ENCODE measurements around the gene SPSB1.

SPSB1 gene

DNA sequence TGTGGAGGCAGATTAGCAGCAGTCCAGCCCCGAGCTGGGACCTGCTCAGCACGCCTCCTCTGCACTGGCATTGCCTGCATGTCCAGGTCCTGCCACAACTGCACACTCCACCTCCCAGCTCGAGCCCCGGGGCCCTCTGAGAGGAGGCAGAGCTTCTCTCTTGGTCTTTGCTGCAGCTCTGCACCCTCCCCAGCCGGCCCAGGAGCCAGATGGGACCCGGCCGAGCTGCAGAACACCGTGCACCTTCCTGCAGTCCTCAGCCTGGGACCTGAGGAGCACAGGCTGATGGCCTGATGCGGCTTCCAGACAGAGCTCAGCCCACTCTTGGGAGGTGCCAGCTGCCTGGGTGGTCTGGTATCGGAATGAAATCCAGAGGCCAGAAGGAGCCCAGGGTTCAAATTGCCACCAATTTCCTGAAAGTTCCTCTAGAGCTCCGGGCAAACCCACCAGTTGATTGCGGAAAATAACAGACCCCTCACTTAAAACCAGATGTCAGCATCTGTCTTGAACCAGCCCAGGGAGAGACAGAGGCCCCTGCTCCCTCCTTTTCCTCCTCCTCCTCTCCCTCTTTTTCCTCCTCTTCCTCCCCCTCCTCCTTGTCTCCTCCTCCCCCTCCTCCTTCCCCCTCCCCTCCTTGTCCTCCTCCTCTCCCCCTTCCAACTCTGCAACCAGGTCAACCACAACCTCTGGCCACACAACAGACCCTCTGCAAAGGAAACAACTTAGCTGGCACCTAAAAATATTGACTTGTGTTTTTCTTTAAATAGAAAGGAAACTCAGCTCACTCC lies 10.6 kb upstream of the SPSB1 start:
- H3K27ac Mint-ChIP-seq = no peak overlapping the region
- no peak overlapping the region for H3K4me3 Mint-ChIP-seq
- DNase-seq (ENCODE audit: low spot score in 2 of 2) (no peak), ATAC-seq (no peak)
- H3K9me3 Mint-ChIP-seq = peaks cover 3% of the 10 kb centered on the region
- H3K4me1 Mint-ChIP-seq = peaks cover 74% of the 10 kb centered on the region
- H3K36me3 Mint-ChIP-seq = no peaks in the 10 kb centered on the region

DNA sequence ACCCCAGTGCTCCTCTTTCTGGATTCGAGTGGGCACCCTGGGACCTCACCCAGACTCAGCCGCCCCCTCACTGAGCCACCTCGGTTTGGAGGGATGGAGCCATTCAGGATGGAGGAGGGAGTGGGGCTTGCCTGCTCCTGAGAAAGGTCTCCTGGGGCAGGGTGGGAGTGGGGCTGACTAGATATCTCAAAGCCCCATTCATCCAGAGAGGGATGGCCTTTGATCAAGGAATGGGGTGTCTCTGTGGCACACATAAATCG lies 10.1 kb upstream of the SPSB1 start:
- ATAC-seq (no peak), DNase-seq (ENCODE audit: low spot score in 2 of 2) (no peak)
- H3K9me3 Mint-ChIP-seq = peaks cover 3% of the 10 kb centered on the region
- no peak overlapping the region for H3K4me3 Mint-ChIP-seq
- no peak overlapping the region for H3K27ac Mint-ChIP-seq
- no peaks in the 10 kb centered on the region for H3K36me3 Mint-ChIP-seq
- H3K4me1 Mint-ChIP-seq = peaks cover 74% of the 10 kb centered on the region

DNA sequence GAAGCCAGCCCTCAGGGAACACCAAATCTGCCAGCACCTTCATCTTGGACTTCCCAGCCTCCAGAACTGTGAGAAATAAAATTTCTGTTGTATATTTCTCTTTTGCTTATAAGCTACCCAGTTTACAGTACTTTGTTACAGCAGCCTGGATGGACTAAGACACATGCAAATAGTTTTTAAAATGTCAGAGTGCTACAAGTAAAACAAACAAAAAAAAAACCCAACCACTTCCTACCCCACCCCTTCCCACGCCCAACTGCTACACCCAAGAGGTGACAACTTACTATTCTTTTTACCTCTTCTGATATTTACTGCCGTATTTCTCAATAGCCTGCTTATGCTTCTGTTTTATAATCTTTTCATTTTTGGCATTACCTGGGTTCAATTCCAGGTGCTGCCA lies 8.6 kb upstream of the SPSB1 start:
- Mint-ChIP-seq H3K27ac (no peak overlapping the region), H3K4me1 (peaks cover 67% of the 10 kb centered on the region), H3K4me3 (peak overlapping the region; percentile 10), H3K36me3 (no peaks in the 10 kb centered on the region), H3K9me3 (peaks cover 7% of the 10 kb centered on the region)
- no peak for DNase-seq (ENCODE audit: low spot score in 2 of 2)
- no peak for ATAC-seq

DNA sequence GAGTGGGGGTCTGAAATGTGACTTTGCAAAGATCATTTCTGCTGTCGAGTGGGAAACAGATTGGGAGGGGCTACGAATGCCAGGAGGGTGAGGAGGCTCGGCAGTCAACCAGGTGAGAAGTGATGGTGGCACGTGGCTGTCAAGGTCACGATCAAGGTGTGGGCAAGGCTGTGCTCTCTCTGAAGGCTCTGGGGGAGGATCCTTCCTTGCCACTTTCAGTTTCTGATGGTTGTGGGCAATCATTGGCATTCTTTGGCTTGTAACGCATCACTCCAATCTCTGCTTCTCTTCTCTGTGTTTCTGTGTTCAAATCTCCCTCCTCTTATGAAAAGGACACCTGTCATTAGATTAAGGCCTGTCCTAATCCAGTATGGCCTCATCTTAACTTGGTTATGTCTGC lies 6.1 kb upstream of the SPSB1 start:
- no peak overlapping the region for H3K4me3 Mint-ChIP-seq
- DNase-seq (ENCODE audit: low spot score in 2 of 2) (no peak), ATAC-seq (no peak)
- H3K27ac Mint-ChIP-seq = no peak overlapping the region
- H3K4me1 Mint-ChIP-seq = peaks cover 53% of the 10 kb centered on the region
- no peaks in the 10 kb centered on the region for H3K36me3 Mint-ChIP-seq
- H3K9me3 Mint-ChIP-seq = peaks cover 7% of the 10 kb centered on the region

DNA sequence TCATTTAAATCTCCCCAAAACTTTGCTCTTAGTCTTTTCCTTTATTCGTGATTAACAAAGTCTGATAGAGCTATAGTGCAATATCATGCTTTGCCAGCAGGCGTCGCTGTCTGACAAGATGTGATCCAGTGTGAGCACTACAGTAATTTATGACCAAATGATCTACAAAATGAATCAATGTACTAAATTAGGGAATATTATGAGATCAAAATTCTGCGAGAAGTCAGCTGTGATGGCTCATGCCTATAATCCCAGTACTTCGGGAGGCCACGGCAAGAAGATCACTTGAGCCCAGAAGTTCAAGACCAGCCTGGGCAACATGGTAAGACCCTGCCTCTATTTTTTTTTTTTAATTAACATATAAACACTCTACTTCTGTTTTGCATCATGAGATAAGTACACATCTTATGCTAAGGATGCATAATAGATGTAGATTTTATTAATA lies 3.6 kb upstream of the SPSB1 start:
- no peak for ATAC-seq
- peak; percentile 82 to 94 for DNase-seq (ENCODE audit: low spot score in 2 of 2)
- Mint-ChIP-seq H3K36me3 (no peaks in the 10 kb centered on the region), H3K4me1 (peaks cover 27% of the 10 kb centered on the region), H3K9me3 (peaks cover 7% of the 10 kb centered on the region), H3K4me3 (no peak overlapping the region), H3K27ac (no peak overlapping the region)

DNA sequence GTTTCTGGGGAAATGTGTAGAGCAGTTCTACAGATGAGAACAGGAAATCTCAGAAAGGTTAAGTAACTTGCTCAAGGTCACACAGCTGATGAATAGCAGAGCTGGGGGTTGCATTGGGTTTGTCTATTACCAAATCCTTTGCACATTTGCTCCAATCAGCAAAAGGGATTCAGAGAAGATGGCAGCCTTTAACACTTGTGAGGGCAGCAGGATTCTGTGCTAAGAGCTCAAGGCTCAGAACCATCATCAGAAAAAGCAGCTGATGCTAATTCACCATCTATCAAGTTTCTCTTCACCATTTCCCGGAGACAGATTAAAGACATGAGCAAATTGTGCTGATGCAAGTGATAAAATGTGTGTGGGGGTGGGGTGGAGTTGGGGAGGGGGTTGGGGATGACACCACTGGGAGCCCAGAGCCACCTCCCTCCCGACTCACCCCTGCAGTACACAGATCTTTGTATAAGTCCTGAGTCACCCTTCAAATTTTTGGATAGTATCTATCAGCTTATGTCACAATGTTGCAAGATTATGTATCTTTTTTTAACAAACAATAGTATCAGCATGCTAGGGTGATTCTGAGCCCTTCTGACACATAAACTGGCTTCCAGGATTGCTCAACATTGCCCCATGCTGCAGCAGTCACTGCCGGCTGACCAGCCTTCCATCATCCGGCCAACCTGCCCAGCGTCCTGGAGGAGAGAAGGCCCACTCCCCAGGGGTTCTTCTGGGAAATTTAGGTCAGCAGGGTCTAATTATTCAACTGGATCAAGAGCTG lies 2.8 kb upstream of the SPSB1 start:
- H3K36me3 Mint-ChIP-seq = no peaks in the 10 kb centered on the region
- H3K9me3 Mint-ChIP-seq = peaks cover 7% of the 10 kb centered on the region
- no peak overlapping the region for H3K27ac Mint-ChIP-seq
- peaks cover 19% of the 10 kb centered on the region for H3K4me1 Mint-ChIP-seq
- DNase-seq (ENCODE audit: low spot score in 2 of 2) (no peak), ATAC-seq (no peak)
- no peak overlapping the region for H3K4me3 Mint-ChIP-seq

DNA sequence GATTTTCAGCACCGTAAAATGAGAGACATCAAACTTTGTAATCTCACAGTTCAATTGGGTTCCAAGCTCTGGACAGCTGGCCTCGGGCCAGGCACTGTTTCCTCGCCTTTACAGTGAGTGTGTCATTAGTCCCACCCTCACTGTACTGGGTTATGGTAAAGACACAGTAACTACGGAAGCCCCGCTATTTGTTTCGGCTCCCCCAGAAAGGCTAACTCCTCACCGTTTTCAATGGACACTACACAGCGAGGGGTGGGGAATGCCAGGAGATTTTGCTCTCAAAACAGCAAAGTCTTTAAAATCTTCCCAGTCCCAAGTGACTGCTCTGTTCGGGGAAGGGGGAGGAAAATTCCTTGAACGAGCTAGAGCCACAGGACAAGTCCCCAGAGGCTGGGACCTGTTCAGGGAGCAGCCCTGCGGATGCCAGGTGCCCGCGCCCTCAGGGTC lies 757 bp upstream of the SPSB1 start:
- H3K36me3 Mint-ChIP-seq = no peaks in the 10 kb centered on the region
- peak overlapping the region; percentile 38 for H3K4me3 Mint-ChIP-seq
- peaks cover 4% of the 10 kb centered on the region for H3K9me3 Mint-ChIP-seq
- peaks cover 17% of the 10 kb centered on the region for H3K4me1 Mint-ChIP-seq
- no peak for ATAC-seq
- no peak for DNase-seq (ENCODE audit: low spot score in 2 of 2)
- no peak overlapping the region for H3K27ac Mint-ChIP-seq

DNA sequence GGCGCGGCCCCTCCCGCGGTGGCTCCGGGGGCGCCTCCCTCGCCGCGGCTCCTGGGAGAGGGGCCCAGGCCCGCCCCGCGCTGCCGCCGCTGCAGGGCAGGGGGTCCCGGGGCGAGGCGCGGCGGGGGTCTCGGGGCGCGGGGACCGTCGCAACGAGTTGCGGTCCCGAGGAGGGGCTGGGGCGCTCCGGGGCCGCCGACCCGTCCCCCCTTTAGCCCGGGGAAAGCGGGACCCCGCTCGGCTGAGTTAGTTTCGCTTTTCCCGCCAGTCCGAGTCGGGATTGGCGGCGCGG lies 493 bp downstream of the SPSB1 start:
- ATAC-seq = no peak
- DNase-seq (ENCODE audit: low spot score in 2 of 2) = no peak
- Mint-ChIP-seq H3K4me3 (no peak overlapping the region), H3K36me3 (no peaks in the 10 kb centered on the region), H3K27ac (no peak overlapping the region), H3K4me1 (peaks cover 17% of the 10 kb centered on the region), H3K9me3 (peaks cover 4% of the 10 kb centered on the region)

DNA sequence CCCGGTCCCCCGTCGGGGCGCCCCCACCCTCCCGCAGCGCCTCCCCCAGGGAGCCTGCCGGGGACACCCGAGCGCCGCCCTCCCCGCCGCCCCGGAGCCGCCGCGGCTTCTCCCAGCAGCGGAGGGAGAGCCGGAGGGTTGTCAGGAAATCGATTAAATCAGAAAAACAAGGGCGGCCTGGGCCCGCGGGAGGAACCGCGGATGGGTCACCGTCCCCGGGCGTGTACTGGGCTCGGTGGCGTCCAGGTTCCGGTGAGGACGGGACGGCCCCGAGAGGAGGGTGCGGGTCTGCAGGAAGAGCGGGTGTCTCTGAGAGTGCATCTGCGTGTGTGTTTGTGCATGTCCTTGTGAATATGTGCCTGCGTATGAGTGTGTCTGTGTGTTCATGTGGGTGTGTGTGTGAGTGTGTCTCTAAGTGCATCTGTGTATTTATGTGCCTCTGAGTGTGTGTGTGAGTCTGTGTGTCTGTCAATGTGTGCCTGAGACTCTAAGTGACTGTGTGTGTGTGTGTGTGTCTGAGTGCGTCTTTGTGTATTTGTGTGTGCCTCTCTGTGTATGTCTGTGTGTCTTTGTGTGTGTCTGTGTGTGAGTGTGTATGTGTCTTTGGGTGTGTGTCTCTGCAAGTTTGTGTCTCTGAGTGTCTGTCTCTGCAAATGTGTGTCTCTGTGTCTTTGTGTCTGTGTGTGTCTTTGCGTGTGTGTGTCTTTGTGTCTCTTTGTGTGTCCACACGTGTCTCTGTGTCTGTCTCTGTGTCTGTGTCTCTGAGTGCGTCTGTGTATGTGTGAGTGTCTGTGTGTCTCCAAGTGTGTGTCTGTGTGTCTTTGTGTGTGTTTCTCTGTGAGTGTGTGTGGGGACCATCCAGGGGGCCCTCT lies 1.1 kb downstream of the SPSB1 start:
- ATAC-seq (peak; percentile 23), DNase-seq (ENCODE audit: low spot score in 2 of 2) (peak; percentile 20 to 72)
- peaks cover 17% of the 10 kb centered on the region for H3K4me1 Mint-ChIP-seq
- H3K36me3 Mint-ChIP-seq = no peaks in the 10 kb centered on the region
- H3K4me3 Mint-ChIP-seq = no peak overlapping the region
- no peak overlapping the region for H3K27ac Mint-ChIP-seq
- peaks cover 3% of the 10 kb centered on the region for H3K9me3 Mint-ChIP-seq

DNA sequence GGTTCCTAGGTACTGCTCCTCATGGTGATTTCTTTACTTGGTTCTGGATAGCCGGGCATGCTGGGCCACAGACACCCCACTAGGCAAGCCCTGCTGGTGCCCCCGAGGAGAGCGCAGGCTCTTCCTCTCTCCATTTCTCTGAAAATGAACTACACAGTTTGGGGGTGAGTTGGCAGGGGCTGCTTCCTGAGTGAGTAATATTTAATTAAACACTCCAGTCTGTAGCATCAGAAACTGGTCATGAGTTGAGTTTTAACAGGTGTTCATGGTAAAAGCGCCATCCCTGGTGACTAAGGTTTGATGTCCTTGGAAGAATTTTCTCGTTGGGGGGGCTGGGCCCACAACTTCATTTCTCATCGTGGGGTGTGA lies 1.7 kb downstream of the SPSB1 start:
- peak; percentile 76 for ATAC-seq
- H3K36me3 Mint-ChIP-seq = no peaks in the 10 kb centered on the region
- H3K4me1 Mint-ChIP-seq = peaks cover 17% of the 10 kb centered on the region
- H3K27ac Mint-ChIP-seq = no peak overlapping the region
- H3K9me3 Mint-ChIP-seq = no peaks in the 10 kb centered on the region
- H3K4me3 Mint-ChIP-seq = no peak overlapping the region
- DNase-seq (ENCODE audit: low spot score in 2 of 2) = peak in 1 of 2 donors; percentile 67

DNA sequence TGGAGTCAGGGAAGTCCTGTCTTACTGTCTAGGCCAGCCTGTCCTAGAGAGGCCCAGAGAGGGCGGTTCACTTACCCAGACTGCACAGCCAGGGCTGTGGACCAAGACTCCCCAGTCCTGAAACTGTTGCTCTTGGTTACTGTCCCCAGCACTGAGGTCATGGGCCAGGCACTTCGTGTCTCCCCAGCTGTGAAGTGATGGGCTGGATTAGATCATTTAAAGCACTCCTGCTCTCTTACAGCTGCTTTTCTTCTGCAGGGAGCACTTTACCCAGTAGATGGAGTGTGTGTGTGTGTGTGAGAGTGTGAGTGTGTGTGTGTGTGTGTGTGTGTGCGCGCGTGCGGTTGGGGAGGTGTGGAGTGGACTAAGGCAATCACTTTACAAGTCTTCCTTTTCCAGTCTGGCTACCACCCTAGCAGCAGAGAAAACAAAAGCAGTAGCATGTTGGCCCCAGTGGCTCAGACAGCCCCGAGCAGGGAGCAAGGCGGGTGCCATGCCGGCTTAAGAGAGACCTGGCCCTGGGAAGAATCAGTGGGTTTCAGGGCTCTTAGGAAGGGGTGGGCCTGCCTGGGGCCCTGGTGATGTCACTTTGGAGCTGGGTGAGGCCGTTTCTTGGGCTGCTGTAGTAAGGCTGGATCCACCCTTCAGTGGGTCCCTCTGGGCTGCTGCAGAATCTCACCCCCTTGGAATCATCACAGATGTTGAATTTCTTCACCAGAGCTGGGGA lies 2.4 kb downstream of the SPSB1 start:
- Mint-ChIP-seq H3K4me3 (no peak overlapping the region), H3K36me3 (no peaks in the 10 kb centered on the region), H3K4me1 (peaks cover 11% of the 10 kb centered on the region), H3K27ac (no peak overlapping the region), H3K9me3 (no peaks in the 10 kb centered on the region)
- ATAC-seq = peak; percentile 67
- DNase-seq (ENCODE audit: low spot score in 2 of 2) = no peak

DNA sequence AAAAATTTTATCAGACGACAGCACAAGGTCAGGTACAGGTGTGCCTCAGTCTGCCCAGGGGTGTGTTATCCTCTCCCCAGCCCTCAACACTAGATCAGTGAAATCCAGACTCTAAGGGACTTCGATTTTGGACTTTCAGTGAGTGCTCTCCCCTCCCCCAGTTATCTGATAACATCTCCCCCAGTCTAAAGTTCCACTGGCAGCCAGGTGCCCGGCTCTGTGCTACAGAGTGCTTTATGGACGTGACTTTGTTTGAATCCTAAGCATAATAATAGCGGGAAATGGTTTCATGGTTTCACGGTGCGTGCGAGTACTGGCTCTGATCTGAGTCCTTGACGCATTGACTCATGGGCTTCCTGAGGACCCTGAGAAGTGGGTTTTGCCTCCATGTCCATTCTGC lies 3.2 kb downstream of the SPSB1 start:
- H3K4me1 Mint-ChIP-seq = peaks cover 13% of the 10 kb centered on the region
- no peak for DNase-seq (ENCODE audit: low spot score in 2 of 2)
- H3K27ac Mint-ChIP-seq = no peak overlapping the region
- no peaks in the 10 kb centered on the region for H3K36me3 Mint-ChIP-seq
- no peak for ATAC-seq
- no peak overlapping the region for H3K4me3 Mint-ChIP-seq
- no peaks in the 10 kb centered on the region for H3K9me3 Mint-ChIP-seq

DNA sequence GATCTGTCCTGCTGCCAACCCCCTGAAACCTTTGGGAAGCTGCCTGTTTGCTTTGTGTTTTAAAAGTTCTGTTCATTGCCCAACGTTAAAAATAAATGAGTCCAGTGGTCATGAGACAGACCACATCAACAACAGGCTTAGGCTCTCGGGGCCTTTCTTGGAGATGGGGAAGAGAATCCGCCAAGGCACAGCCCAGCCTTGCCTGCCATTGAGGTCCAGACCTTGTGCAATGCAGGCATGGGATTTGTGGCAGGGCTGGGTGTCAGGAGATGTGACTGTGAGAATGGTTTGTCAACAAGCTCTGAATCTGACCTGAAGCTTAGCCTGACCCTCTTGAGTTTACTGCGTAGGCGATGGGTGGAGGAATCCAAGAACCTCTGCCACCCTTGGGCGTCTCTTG lies 4.2 kb downstream of the SPSB1 start:
- ATAC-seq = no peak
- H3K36me3 Mint-ChIP-seq = no peaks in the 10 kb centered on the region
- no peak for DNase-seq (ENCODE audit: low spot score in 2 of 2)
- H3K27ac Mint-ChIP-seq = no peak overlapping the region
- no peak overlapping the region for H3K4me3 Mint-ChIP-seq
- H3K4me1 Mint-ChIP-seq = peaks cover 14% of the 10 kb centered on the region
- H3K9me3 Mint-ChIP-seq = no peaks in the 10 kb centered on the region

DNA sequence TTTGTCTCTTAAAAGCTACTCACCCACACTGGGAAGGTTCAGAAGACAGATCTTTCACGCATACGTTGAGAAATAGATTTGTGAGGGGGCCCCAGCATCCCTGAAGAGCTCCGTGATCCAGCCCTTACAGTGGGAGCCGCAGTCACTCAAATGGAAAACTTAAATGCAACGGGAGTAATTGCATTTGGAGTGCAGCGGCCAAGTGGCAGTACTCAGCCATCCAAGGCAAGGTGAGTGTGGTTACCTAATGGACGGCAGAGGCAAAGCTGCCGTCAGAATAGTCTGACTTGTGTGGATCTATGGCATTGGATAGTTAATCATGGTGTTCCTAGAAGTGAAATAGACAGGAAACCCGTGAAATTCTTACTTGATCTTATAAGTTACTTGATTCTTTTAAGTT lies 5.1 kb downstream of the SPSB1 start:
- DNase-seq (ENCODE audit: low spot score in 2 of 2) = no peak
- H3K4me1 Mint-ChIP-seq = peaks cover 17% of the 10 kb centered on the region
- no peaks in the 10 kb centered on the region for H3K36me3 Mint-ChIP-seq
- no peak overlapping the region for H3K4me3 Mint-ChIP-seq
- no peaks in the 10 kb centered on the region for H3K9me3 Mint-ChIP-seq
- no peak overlapping the region for H3K27ac Mint-ChIP-seq
- ATAC-seq = no peak

DNA sequence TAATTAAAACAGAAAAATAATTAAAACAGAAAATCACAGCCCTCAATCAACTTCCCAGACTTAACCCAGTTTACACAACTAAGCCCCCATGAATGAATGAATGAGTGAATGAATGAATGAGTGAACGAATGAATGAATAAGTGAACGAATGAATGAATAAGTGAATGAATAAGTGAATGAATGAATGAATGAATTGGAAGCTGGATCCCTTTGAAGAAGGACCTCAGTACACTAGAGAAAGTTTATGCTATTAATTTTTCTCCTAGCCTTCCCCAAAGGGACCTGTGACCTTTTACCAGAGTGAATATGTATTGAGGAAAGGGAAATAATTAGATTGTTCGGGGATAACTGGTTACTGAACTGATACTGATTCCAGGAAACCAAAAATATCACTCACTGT lies 5.6 kb downstream of the SPSB1 start:
- no peak overlapping the region for H3K4me3 Mint-ChIP-seq
- no peak overlapping the region for H3K27ac Mint-ChIP-seq
- DNase-seq (ENCODE audit: low spot score in 2 of 2) (no peak), ATAC-seq (no peak)
- H3K9me3 Mint-ChIP-seq = no peaks in the 10 kb centered on the region
- H3K4me1 Mint-ChIP-seq = peaks cover 19% of the 10 kb centered on the region
- no peaks in the 10 kb centered on the region for H3K36me3 Mint-ChIP-seq
